IPS-18c (cell line): ENCODE measurements around the gene HPS5.
"Not testable (repeated sequence)": the region's sequence is repeated elsewhere in the genome, so short reads cannot be mapped to it uniquely, and the experiment has no call there.

Experiments used
- H3K4me3 ChIP-seq: 2 replicates; pipeline ENCODE4 v1.7.0; 2013; ENCODE audit warnings: low read depth, mild to moderate bottlenecking, low read length, moderate library complexity; ENCODE audit not compliant: insufficient read depth
- H3K9me3 ChIP-seq: one replicate; pipeline ENCODE4 v1.6.1; 2013; ENCODE audit warnings: mild to moderate bottlenecking, low read length, moderate library complexity; ENCODE audit not compliant: control insufficient read depth, insufficient read depth

HPS5 gene

GRCh38 chr11:18321969-18322711 lies at the start of gene HPS5, which contains the start of gene GTF2H1:
TSS of gene HPS5 (minus strand) at chr11:18322140. CDS start at chr11:18317858, 4,282 bp downstream.
TSS of gene GTF2H1 (plus strand) at chr11:18322567. CDS start at chr11:18333075, 10,508 bp downstream.
- H3K9me3 ChIP-seq: no peaks in the 10 kb centered on the region
- H3K4me3 ChIP-seq: peak within 1 kb of the TSS; percentile 97

- Histone ChIP-seq H3K9me3 (no peaks in the 10 kb centered on the region), H3K4me3 (no peak overlapping the region)
Measured at GRCh38 chr11:18371279-18371678, 49.3 kb upstream of the HPS5 start.

GRCh38 chr11:18369398-18369797 lies 47.5 kb upstream of the HPS5 start:
- H3K9me3 ChIP-seq: no peaks in the 10 kb centered on the region
- no peak overlapping the region for H3K4me3 ChIP-seq

GRCh38 chr11:18368221-18368620 lies 46.3 kb upstream of the HPS5 start:
- no peaks in the 10 kb centered on the region for H3K9me3 ChIP-seq
- no peak overlapping the region for H3K4me3 ChIP-seq

GRCh38 chr11:18367431-18367830 lies 45.5 kb upstream of the HPS5 start:
- Histone ChIP-seq H3K9me3 (no peaks in the 10 kb centered on the region), H3K4me3 (no peak overlapping the region)

- no peak overlapping the region for H3K4me3 ChIP-seq
- no peaks in the 10 kb centered on the region for H3K9me3 ChIP-seq
Measured at GRCh38 chr11:18366286-18366685, 44.3 kb upstream of the HPS5 start.

GRCh38 chr11:18365741-18366140 lies 43.8 kb upstream of the HPS5 start:
- no peaks in the 10 kb centered on the region for H3K9me3 ChIP-seq
- H3K4me3 ChIP-seq: no peak overlapping the region

GRCh38 chr11:18364495-18365073 lies 42.6 kb upstream of the HPS5 start:
- no peaks in the 10 kb centered on the region for H3K9me3 ChIP-seq
- no peak overlapping the region for H3K4me3 ChIP-seq

- no peaks in the 10 kb centered on the region for H3K9me3 ChIP-seq
- no peak overlapping the region for H3K4me3 ChIP-seq
Measured at GRCh38 chr11:18361154-18361553, 39.2 kb upstream of the HPS5 start.

GRCh38 chr11:18358646-18359045 lies 36.7 kb upstream of the HPS5 start:
- H3K9me3 ChIP-seq: no peaks in the 10 kb centered on the region
- no peak overlapping the region for H3K4me3 ChIP-seq

GRCh38 chr11:18352581-18352980 lies 30.6 kb upstream of the HPS5 start:
- H3K9me3 ChIP-seq: no peaks in the 10 kb centered on the region
- no peak overlapping the region for H3K4me3 ChIP-seq

- Histone ChIP-seq H3K4me3 (no peak overlapping the region), H3K9me3 (no peaks in the 10 kb centered on the region)
Measured at GRCh38 chr11:18347471-18348125, 25.7 kb upstream of the HPS5 start.

- Histone ChIP-seq H3K4me3 (no peak overlapping the region), H3K9me3 (no peaks in the 10 kb centered on the region)
Measured at GRCh38 chr11:18332891-18333290, 11.0 kb upstream of the HPS5 start.

GRCh38 chr11:18332302-18332701 lies 10.4 kb upstream of the HPS5 start:
- Histone ChIP-seq H3K9me3 (no peaks in the 10 kb centered on the region), H3K4me3 (no peak overlapping the region)

GRCh38 chr11:18330921-18331320 lies 9.0 kb upstream of the HPS5 start:
- Histone ChIP-seq H3K4me3 (no peak overlapping the region), H3K9me3 (no peaks in the 10 kb centered on the region)

- no peaks in the 10 kb centered on the region for H3K9me3 ChIP-seq
- H3K4me3 ChIP-seq: no peak overlapping the region
Measured at GRCh38 chr11:18329196-18329870, 7.4 kb upstream of the HPS5 start.

- H3K4me3 ChIP-seq: no peak overlapping the region
- no peaks in the 10 kb centered on the region for H3K9me3 ChIP-seq
Measured at GRCh38 chr11:18324381-18324780, 2.4 kb upstream of the HPS5 start.

- not testable (repeated sequence) for H3K9me3 ChIP-seq, H3K4me3 ChIP-seq
Measured at GRCh38 chr11:18323881-18324280, 1.9 kb upstream of the HPS5 start.
